A549 treated with CpdA at 1 μM for 4 hours (cell line): Measurements from ENCODE around the gene PNPLA1. TPM values are rescaled to one million over a fixed set of nuclear protein-coding genes. Genes with fewer than 3 reads are reported as not detected.

Source experiments
- total RNA-seq: library from RNA; stranded (reverse); fragments of 200-300 nt; extraction: Qiagen RNA extraction; gene quantifications from 5 replicates; pipeline ENCODE4 v1.2.3, GENCODE V29; 2022; ENCODE audit warnings: low read depth

Gene PNPLA1
- 0.05 TPM in 1 of 5 replicates, not detected in the others for total RNA-seq

GRCh38 chr6:36269834-36270705 lies at the start of gene PNPLA1:
TSS of gene PNPLA1 (plus strand) at chr6:36270060. CDS start at chr6:36270460, 400 bp downstream.

GRCh38 chr6:36336779-36337241 lies 67.0 kb downstream of the PNPLA1 start, which contains the start of gene BNIP5:
TSS of gene BNIP5 (minus strand) at chr6:36336888. CDS start at chr6:36330690, 6,198 bp downstream.

Other genes starting within 250 kb of the PNPLA1 start
- gene SLC26A8, start 245.4 kb upstream of the PNPLA1 start, total RNA-seq: not detected in 5 replicates
- gene MAPK14, start 242.3 kb upstream of the PNPLA1 start, total RNA-seq: 23.0 to 27.0 TPM (median 25.4 TPM) in 5 replicates
- 0.84 to 2.0 TPM (median 1.1 TPM) in 5 replicates for gene MAPK13, start 139.5 kb upstream of the PNPLA1 start, total RNA-seq
- gene BRPF3, start 73.3 kb upstream of the PNPLA1 start, total RNA-seq: 11.1 to 12.9 TPM (median 11.8 TPM) in 5 replicates
- gene BNIP5, start 66.8 kb downstream of the PNPLA1 start, total RNA-seq: not detected in 5 replicates
- gene ETV7, start 117.6 kb downstream of the PNPLA1 start, total RNA-seq: 0.10 to 0.33 TPM (median 0.14 TPM) in 4 of 5 replicates, not detected in the other
- not detected in 5 replicates for gene PXT1, start 172.8 kb downstream of the PNPLA1 start, total RNA-seq
- 17.9 to 24.9 TPM (median 20.3 TPM) in 5 replicates for gene KCTD20, start 172.9 kb downstream of the PNPLA1 start, total RNA-seq